ENCODE results near the gene BAIAP2.

- TF ChIP-seq SNAI2 (CRISPR knock-in tag; IDR thresholded peaks at IDR 0.05): no peak
- TF ChIP-seq ESRRG (CRISPR knock-in tag; IDR thresholded peaks at IDR 0.05): no peak
- TF ChIP-seq ZNF8 (CRISPR knock-in tag; IDR thresholded peaks at IDR 0.05): no peak
- TF ChIP-seq PATZ1 (CRISPR knock-in tag; IDR thresholded peaks at IDR 0.05; ENCODE audit: borderline replicate concordance): no peak
- TF ChIP-seq CREB5 (CRISPR knock-in tag; IDR thresholded peaks at IDR 0.05; ENCODE audit: low read depth): no peak
- TF ChIP-seq CSDC2 (CRISPR knock-in tag; IDR thresholded peaks at IDR 0.05): no peak
- no peak for TF ChIP-seq ZNF70 (CRISPR knock-in tag; IDR thresholded peaks at IDR 0.05)
- no peak for TF ChIP-seq BACH2 (CRISPR knock-in tag; IDR thresholded peaks at IDR 0.05; ENCODE audit: borderline replicate concordance)
- TF ChIP-seq TOX (CRISPR knock-in tag; IDR thresholded peaks at IDR 0.05; ENCODE audit: borderline replicate concordance): no peak
- TF ChIP-seq ZFP3 (CRISPR knock-in tag; IDR thresholded peaks at IDR 0.05): no peak
These were observed 127.5 kb downstream of the BAIAP2 start for GRCh38 chr17:81162491-81162890.
